ENCODE measurements around the gene OVCH2.
A peak's percentile ranks its signal among the peaks of the same experiment; 100 is the strongest.

Gene OVCH2

GRCh38 chr11:7703740-7704139 is 2.5 kb downstream of the OVCH2 start:
- no peaks in the 10 kb centered on the region for H3K79me2 ChIP-seq (ENCODE audit: control insufficient read depth, low read length)
- no peaks in the 10 kb centered on the region for H3K4me1 ChIP-seq (ENCODE audit: control insufficient read depth, low read length)
- no peak overlapping the region for H3K4me2 ChIP-seq (ENCODE audit: low read length)
- H3K36me3 ChIP-seq (ENCODE audit: control insufficient read depth, low read length), result no peaks in the 10 kb centered on the region
- no peak overlapping the region for H3K4me3 ChIP-seq (ENCODE audit: low read length)
- no peak overlapping the region for H3K27ac ChIP-seq (ENCODE audit: low read depth, low read length)
- H4K20me1 ChIP-seq (ENCODE audit: control insufficient read depth, insufficient read depth, low read depth, low read length), result no peaks in the 10 kb centered on the region
- H3K9me3 ChIP-seq (ENCODE audit: control insufficient read depth, insufficient read depth, low read length), result no peaks in the 10 kb centered on the region
- TF ChIP-seq EZH2phosphoT487 (IDR thresholded peaks at IDR 0.05; ENCODE audit: borderline replicate concordance, low read length) (no peak), CTCF (IDR thresholded peaks at IDR 0.05; ENCODE audit: low read depth, low read length, poor library complexity, severe bottlenecking) (no peak)
- H3F3A ChIP-seq (ENCODE audit: control insufficient read depth, insufficient read depth), result no peaks in the 10 kb centered on the region
- H3K27me3 ChIP-seq (ENCODE audit: control insufficient read depth, low read length), result peaks cover 8% of the 10 kb centered on the region
- no peaks in the 10 kb centered on the region for H3K9me2 ChIP-seq (replicated peaks; ENCODE audit: control insufficient read depth, low read length)

GRCh38 chr11:7696424-7696823 is 9.9 kb downstream of the OVCH2 start:
- H3K9me3 ChIP-seq (ENCODE audit: control insufficient read depth, insufficient read depth, low read length), result no peaks in the 10 kb centered on the region
- H3K36me3 ChIP-seq (ENCODE audit: control insufficient read depth, low read length), result no peaks in the 10 kb centered on the region
- TF ChIP-seq CTCF (IDR thresholded peaks at IDR 0.05; ENCODE audit: low read depth, low read length, poor library complexity, severe bottlenecking) (no peak), EZH2phosphoT487 (IDR thresholded peaks at IDR 0.05; ENCODE audit: borderline replicate concordance, low read length) (no peak)
- H3F3A ChIP-seq (ENCODE audit: control insufficient read depth, insufficient read depth), result no peaks in the 10 kb centered on the region
- no peaks in the 10 kb centered on the region for H3K9me2 ChIP-seq (replicated peaks; ENCODE audit: control insufficient read depth, low read length)
- peaks cover 16% of the 10 kb centered on the region for H3K4me1 ChIP-seq (ENCODE audit: control insufficient read depth, low read length)
- H3K27ac ChIP-seq (ENCODE audit: low read depth, low read length), result no peak overlapping the region
- H3K4me2 ChIP-seq (ENCODE audit: low read length), result no peak overlapping the region
- H4K20me1 ChIP-seq (ENCODE audit: control insufficient read depth, insufficient read depth, low read depth, low read length), result no peaks in the 10 kb centered on the region
- no peak overlapping the region for H3K4me3 ChIP-seq (ENCODE audit: low read length)
- peaks cover 12% of the 10 kb centered on the region for H3K27me3 ChIP-seq (ENCODE audit: control insufficient read depth, low read length)
- no peaks in the 10 kb centered on the region for H3K79me2 ChIP-seq (ENCODE audit: control insufficient read depth, low read length)

- Histone ChIP-seq H3F3A (ENCODE audit: control insufficient read depth, insufficient read depth) (no peaks in the 10 kb centered on the region), H3K4me1 (ENCODE audit: control insufficient read depth, low read length) (peaks cover 17% of the 10 kb centered on the region), H3K4me2 (ENCODE audit: low read length) (peak overlapping the region; percentile 44), H4K20me1 (ENCODE audit: control insufficient read depth, insufficient read depth, low read depth, low read length) (no peaks in the 10 kb centered on the region), H3K4me3 (ENCODE audit: low read length) (peak overlapping the region; percentile 29; the same call in 1 of the 2 replicates), H3K27ac (ENCODE audit: low read depth, low read length) (no peak overlapping the region), H3K27me3 (ENCODE audit: control insufficient read depth, low read length) (peaks cover 12% of the 10 kb centered on the region), H3K9me2 (replicated peaks; ENCODE audit: control insufficient read depth, low read length) (no peaks in the 10 kb centered on the region), H3K9me3 (ENCODE audit: control insufficient read depth, insufficient read depth, low read length) (no peaks in the 10 kb centered on the region), H3K79me2 (ENCODE audit: control insufficient read depth, low read length) (no peaks in the 10 kb centered on the region), H3K36me3 (ENCODE audit: control insufficient read depth, low read length) (no peaks in the 10 kb centered on the region)
- TF ChIP-seq CTCF (IDR thresholded peaks at IDR 0.05; ENCODE audit: low read depth, low read length, poor library complexity, severe bottlenecking) (no peak), EZH2phosphoT487 (IDR thresholded peaks at IDR 0.05; ENCODE audit: borderline replicate concordance, low read length) (no peak)
Measured at GRCh38 chr11:7694235-7694634, 12.0 kb downstream of the OVCH2 start.

GRCh38 chr11:7692426-7692825 is 13.9 kb downstream of the OVCH2 start:
- Histone ChIP-seq H3K4me1 (ENCODE audit: control insufficient read depth, low read length) (peaks cover 17% of the 10 kb centered on the region), H3K9me2 (replicated peaks; ENCODE audit: control insufficient read depth, low read length) (no peaks in the 10 kb centered on the region), H3K36me3 (ENCODE audit: control insufficient read depth, low read length) (no peaks in the 10 kb centered on the region), H3K27me3 (ENCODE audit: control insufficient read depth, low read length) (peaks cover 12% of the 10 kb centered on the region), H3K4me2 (ENCODE audit: low read length) (peak overlapping the region; percentile 32), H3K27ac (ENCODE audit: low read depth, low read length) (no peak overlapping the region), H4K20me1 (ENCODE audit: control insufficient read depth, insufficient read depth, low read depth, low read length) (no peaks in the 10 kb centered on the region), H3F3A (ENCODE audit: control insufficient read depth, insufficient read depth) (no peaks in the 10 kb centered on the region), H3K4me3 (ENCODE audit: low read length) (no peak overlapping the region), H3K9me3 (ENCODE audit: control insufficient read depth, insufficient read depth, low read length) (no peaks in the 10 kb centered on the region), H3K79me2 (ENCODE audit: control insufficient read depth, low read length) (no peaks in the 10 kb centered on the region)
- no peak for TF ChIP-seq EZH2phosphoT487 (IDR thresholded peaks at IDR 0.05; ENCODE audit: borderline replicate concordance, low read length)
- TF ChIP-seq CTCF (IDR thresholded peaks at IDR 0.05; ENCODE audit: low read depth, low read length, poor library complexity, severe bottlenecking), result no peak
